Suprapubic skin (tissue), 4 donors: ENCODE measurements around the gene CITED2. TPM values are rescaled to one million over a fixed set of nuclear protein-coding genes. Genes with fewer than 3 reads are reported as not detected.

ENCODE experiments used
- DNase-seq, 2 donors: peaks; one replicate each; pipeline ENCODE4 v3.0.0-alpha.2; 2019; ENCODE audit warnings: low spot score in 2 of 2
- H3K27ac ChIP-seq: fragments of 200-600 bp; sonication (generic); one replicate; pipeline ENCODE4 v1.5.1; 2019
- H3K27me3 ChIP-seq: fragments of 200-600 bp; sonication (generic); one replicate; pipeline ENCODE4 v1.5.1; 2019
- H3K36me3 ChIP-seq: fragments of 200-600 bp; sonication (generic); one replicate; pipeline ENCODE4 v1.5.1; 2019
- H3K4me1 ChIP-seq: fragments of 200-600 bp; sonication (generic); one replicate; pipeline ENCODE4 v1.5.1; 2019
- H3K4me3 ChIP-seq: fragments of 200-600 bp; sonication (generic); one replicate; pipeline ENCODE4 v1.5.1; 2019; ENCODE audit warnings: mild to moderate bottlenecking
- H3K9me3 ChIP-seq: fragments of 200-600 bp; sonication (generic); one replicate; pipeline ENCODE4 v1.5.1; 2019
- CTCF ChIP-seq, 2 donors: fragments of 200-600 bp in 1 of 2; fragments of 450-650 bp in 1 of 2; sonication (generic) in 1 of 2; IDR thresholded peaks; one replicate each; pipeline ENCODE4 v1.5.1; 2016 to 2019; ENCODE audit warnings: antibody characterized with exemption in 2 of 2, mild to moderate bottlenecking in 1 of 2, moderate library complexity in 1 of 2
- EP300 ChIP-seq: sonication (generic); formaldehyde crosslinking; IDR thresholded peaks from one replicate; pipeline ENCODE4 v1.6.1; 2017; ENCODE audit warnings: antibody characterized with exemption
- POLR2A ChIP-seq, 2 donors: fragments of 450-650 bp; IDR thresholded peaks; one replicate each; pipeline ENCODE4 v1.6.1; 2017; ENCODE audit warnings: antibody characterized with exemption in 2 of 2, mild to moderate bottlenecking in 2 of 2, moderate library complexity in 2 of 2
- POLR2AphosphoS5 ChIP-seq, 3 donors: sonication (generic); formaldehyde crosslinking; IDR thresholded peaks; one replicate each; pipeline ENCODE4 v1.6.1; 2017; ENCODE audit warnings: antibody characterized with exemption in 3 of 3
- WGBS: methylation state at CpG from one replicate; pipeline ENCODE4 v1.1.5; 2018; 5-methylcytosine and 5-hydroxymethylcytosine counted together
- total RNA-seq, 4 donors: library from RNA; depleted of rRNA; stranded (reverse); fragments of >200 nt; gene quantifications; one replicate each; pipeline ENCODE4 v1.1.0, GENCODE V29; 2016

CITED2 gene
- total RNA-seq, 4 donors from 2014 or later = 167 to 239 (median 206) TPM

GRCh38 chr6:139370283-139370998 is 4.0 kb downstream of the CITED2 start:
- H3K27me3 ChIP-seq = no peaks in the 10 kb centered on the region
- H3K9me3 ChIP-seq = no peaks in the 10 kb centered on the region
- 15% methylated on average over 5 of the region's 5 CpGs for WGBS
- peak overlapping the region; percentile 92 for H3K4me3 ChIP-seq
- no peak for TF ChIP-seq POLR2AphosphoS5 (IDR thresholded peaks at IDR 0.05)
- no peak for TF ChIP-seq POLR2A (IDR thresholded peaks at IDR 0.05)
- TF ChIP-seq EP300 = no peak
- TF ChIP-seq CTCF (IDR thresholded peaks at IDR 0.05) = no peak
- DNase-seq = no peak
- H3K27ac ChIP-seq = peak overlapping the region; percentile 76
- H3K4me1 ChIP-seq = peaks cover 43% of the 10 kb centered on the region
- H3K36me3 ChIP-seq = peaks cover 4% of the 10 kb centered on the region

- peak overlapping the region; percentile 92 for H3K4me3 ChIP-seq
- DNase-seq = no peak
- 15% methylated on average over 9 of the region's 9 CpGs for WGBS
- H3K27me3 ChIP-seq = no peaks in the 10 kb centered on the region
- peak overlapping the region; percentile 76 for H3K27ac ChIP-seq
- H3K9me3 ChIP-seq = no peaks in the 10 kb centered on the region
- H3K36me3 ChIP-seq = peaks cover 4% of the 10 kb centered on the region
- H3K4me1 ChIP-seq = peaks cover 43% of the 10 kb centered on the region
- TF ChIP-seq CTCF (IDR thresholded peaks at IDR 0.05) (peak; percentile 37 to 60), POLR2A (IDR thresholded peaks at IDR 0.05) (no peak)
These were observed 4.7 kb downstream of the CITED2 start for GRCh38 chr6:139369568-139370282.

GRCh38 chr6:139369068-139369467 is 5.4 kb downstream of the CITED2 start:
- H3K27ac ChIP-seq = no peak overlapping the region
- 44% methylated on average over 2 of the region's 2 CpGs for WGBS
- no peaks in the 10 kb centered on the region for H3K9me3 ChIP-seq
- H3K4me1 ChIP-seq = peaks cover 43% of the 10 kb centered on the region
- H3K4me3 ChIP-seq = no peak overlapping the region
- TF ChIP-seq POLR2A (IDR thresholded peaks at IDR 0.05) (no peak), CTCF (IDR thresholded peaks at IDR 0.05) (no peak), EP300 (no peak), POLR2AphosphoS5 (IDR thresholded peaks at IDR 0.05) (no peak)
- DNase-seq = no peak
- H3K36me3 ChIP-seq = peaks cover 4% of the 10 kb centered on the region
- no peaks in the 10 kb centered on the region for H3K27me3 ChIP-seq

GRCh38 chr6:139368661-139369060 is 5.8 kb downstream of the CITED2 start:
- no peaks in the 10 kb centered on the region for H3K27me3 ChIP-seq
- peaks cover 4% of the 10 kb centered on the region for H3K36me3 ChIP-seq
- H3K4me3 ChIP-seq = no peak overlapping the region
- TF ChIP-seq POLR2AphosphoS5 (IDR thresholded peaks at IDR 0.05) = no peak
- TF ChIP-seq EP300 = no peak
- no peak for TF ChIP-seq POLR2A (IDR thresholded peaks at IDR 0.05)
- TF ChIP-seq CTCF (IDR thresholded peaks at IDR 0.05) = no peak
- H3K9me3 ChIP-seq = no peaks in the 10 kb centered on the region
- WGBS = 50% methylated on average over 1 of the region's 1 CpG
- no peak overlapping the region for H3K27ac ChIP-seq
- peaks cover 43% of the 10 kb centered on the region for H3K4me1 ChIP-seq
- no peak for DNase-seq

GRCh38 chr6:139367810-139368351 is 6.6 kb downstream of the CITED2 start:
- H3K9me3 ChIP-seq = no peaks in the 10 kb centered on the region
- H3K27me3 ChIP-seq = no peaks in the 10 kb centered on the region
- DNase-seq = no peak
- TF ChIP-seq POLR2AphosphoS5 (IDR thresholded peaks at IDR 0.05) (no peak), CTCF (IDR thresholded peaks at IDR 0.05) (no peak), EP300 (no peak), POLR2A (IDR thresholded peaks at IDR 0.05) (no peak)
- peaks cover 43% of the 10 kb centered on the region for H3K4me1 ChIP-seq
- H3K36me3 ChIP-seq = peaks cover 4% of the 10 kb centered on the region
- 68% methylated on average over 8 of the region's 8 CpGs for WGBS
- no peak overlapping the region for H3K27ac ChIP-seq
- no peak overlapping the region for H3K4me3 ChIP-seq
